ENCODE measurements around the gene CTNND2. TPM values are rescaled to one million over a fixed set of nuclear protein-coding genes. Genes with fewer than 3 reads are reported as not detected.

Gene CTNND2
- total RNA-seq, 2 experiments from 2014 or later = 0.20 TPM; not detected in 1

- ATAC-seq (ENCODE audit: poor library complexity) = no peak
- ChIA-PET CTCF (no interaction called here), POLR2A (no interaction called here)
- H3K36me3 Mint-ChIP-seq (ENCODE audit: low read depth) = no peaks in the 10 kb centered on the region
- H3K27me3 Mint-ChIP-seq = peaks cover 72% of the 10 kb centered on the region
- no peaks in the 10 kb centered on the region for H3K9me3 Mint-ChIP-seq
- H3K36me3 ChIP-seq (ENCODE audit: insufficient read depth, low read length) = no peaks in the 10 kb centered on the region
- H3K4me1 Mint-ChIP-seq (ENCODE audit: low read depth) = peaks cover 7% of the 10 kb centered on the region
- H3K4me3 ChIP-seq (ENCODE audit: low read length) = no peak overlapping the region
- TF ChIP-seq CTCF (IDR thresholded peaks at IDR 0.05) = no peak
- no peak for DNase-seq
- H3K9me3 ChIP-seq (ENCODE audit: control insufficient read depth in 1 of 2, insufficient read depth in 1 of 2, low read length in 2 of 2) = peaks cover 0 to 5% of the 10 kb centered on the region in 2 experiments
- no peak overlapping the region for H3K27ac ChIP-seq (ENCODE audit: low read depth in 1 of 2, low read length in 2 of 2)
- H3K4me3 Mint-ChIP-seq = peak overlapping the region; percentile 2
- no peaks in the 10 kb centered on the region for H3K4me1 ChIP-seq (ENCODE audit: insufficient read depth, low read length)
- H3K27me3 ChIP-seq (ENCODE audit: control insufficient read depth in 1 of 2, insufficient read depth in 2 of 2, low read length in 2 of 2) = peaks cover 22 to 32% of the 10 kb centered on the region in 2 experiments
- intact Hi-C loops (cut with DNase I, micrococcal nuclease) = no loop called here
- no peak overlapping the region for H3K27ac Mint-ChIP-seq
These were observed 519.6 kb downstream of the CTNND2 start for GRCh38 chr5:11384441-11385250.

- Histone ChIP-seq H3K4me1 (ENCODE audit: insufficient read depth, low read length) (no peaks in the 10 kb centered on the region), H3K9me3 (ENCODE audit: control insufficient read depth in 1 of 2, insufficient read depth in 1 of 2, low read length in 2 of 2) (peaks cover 0 to 5% of the 10 kb centered on the region in 2 experiments), H3K27me3 (ENCODE audit: control insufficient read depth in 1 of 2, insufficient read depth in 2 of 2, low read length in 2 of 2) (peaks cover 22 to 32% of the 10 kb centered on the region in 2 experiments), H3K4me3 (ENCODE audit: low read length) (no peak overlapping the region), H3K27ac (ENCODE audit: low read depth in 1 of 2, low read length in 2 of 2) (no peak overlapping the region), H3K36me3 (ENCODE audit: insufficient read depth, low read length) (no peaks in the 10 kb centered on the region)
- intact Hi-C loops (cut with DNase I, micrococcal nuclease) = no loop called here
- no peak for ATAC-seq (ENCODE audit: poor library complexity)
- H3K27ac Mint-ChIP-seq = no peak overlapping the region
- ChIA-PET POLR2A (no interaction called here), CTCF (no interaction called here)
- H3K4me1 Mint-ChIP-seq (ENCODE audit: low read depth) = peaks cover 7% of the 10 kb centered on the region
- H3K27me3 Mint-ChIP-seq = peaks cover 68% of the 10 kb centered on the region
- H3K9me3 Mint-ChIP-seq = no peaks in the 10 kb centered on the region
- H3K36me3 Mint-ChIP-seq (ENCODE audit: low read depth) = no peaks in the 10 kb centered on the region
- no peak overlapping the region for H3K4me3 Mint-ChIP-seq
- TF ChIP-seq CTCF (IDR thresholded peaks at IDR 0.05) = no peak
- DNase-seq = no peak
These were observed 520.6 kb downstream of the CTNND2 start for GRCh38 chr5:11383506-11384095.

GRCh38 chr5:11378461-11378860 is 525.8 kb downstream of the CTNND2 start:
- intact Hi-C loops (cut with DNase I, micrococcal nuclease) = no loop called here
- CTCF ChIA-PET = no interaction called here
- no peak for TF ChIP-seq CTCF (IDR thresholded peaks at IDR 0.05)
- ATAC-seq (ENCODE audit: poor library complexity) (no peak), DNase-seq (no peak)
- H3K27ac Mint-ChIP-seq = no peak overlapping the region
- Histone ChIP-seq H3K9me3 (ENCODE audit: control insufficient read depth in 1 of 2, insufficient read depth in 1 of 2, low read length in 2 of 2) (no peaks in the 10 kb centered on the region), H3K4me3 (ENCODE audit: low read length) (no peak overlapping the region), H3K27ac (ENCODE audit: low read depth in 1 of 2, low read length in 2 of 2) (no peak overlapping the region), H3K27me3 (ENCODE audit: control insufficient read depth in 1 of 2, insufficient read depth in 2 of 2, low read length in 2 of 2) (peaks cover 5 to 10% of the 10 kb centered on the region in 2 experiments), H3K36me3 (ENCODE audit: insufficient read depth, low read length) (no peaks in the 10 kb centered on the region), H3K4me1 (ENCODE audit: insufficient read depth, low read length) (no peaks in the 10 kb centered on the region)
- POLR2A ChIA-PET = no interaction called here
- H3K36me3 Mint-ChIP-seq (ENCODE audit: low read depth) = no peaks in the 10 kb centered on the region
- H3K9me3 Mint-ChIP-seq = peaks cover 3% of the 10 kb centered on the region
- no peak overlapping the region for H3K4me3 Mint-ChIP-seq
- no peaks in the 10 kb centered on the region for H3K4me1 Mint-ChIP-seq (ENCODE audit: low read depth)
- H3K27me3 Mint-ChIP-seq = peaks cover 50% of the 10 kb centered on the region

Measured in CD4-positive, alpha-beta T cell (primary cell).